ENCODE results near the gene GNE.
"Not testable (repeated sequence)": the region's sequence is repeated elsewhere in the genome, so short reads cannot be mapped to it uniquely, and the experiment has no call there.

Gene GNE

DNA sequence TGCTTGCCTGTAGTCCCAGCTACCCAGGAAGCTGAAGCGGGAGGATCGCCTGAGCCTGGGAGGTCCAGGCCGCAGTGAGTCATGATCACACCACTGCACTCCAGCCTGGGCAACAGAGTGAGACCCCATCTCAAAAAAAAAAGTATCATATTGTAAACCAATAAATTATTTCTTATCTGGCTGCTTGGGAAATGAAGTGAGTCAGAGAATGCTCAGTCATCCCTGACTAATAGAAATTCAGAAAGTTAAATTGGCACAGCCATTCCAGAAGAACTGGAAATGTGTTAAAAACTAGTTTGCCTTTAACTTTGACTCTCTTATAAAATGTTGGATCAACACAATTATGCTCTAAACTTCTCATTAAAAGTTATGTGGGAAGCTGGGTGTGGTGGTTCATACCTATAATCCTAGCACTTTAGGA lies 9.8 kb upstream of the GNE start:
- DNase-seq (ENCODE audit: low spot score) = no peak

DNA sequence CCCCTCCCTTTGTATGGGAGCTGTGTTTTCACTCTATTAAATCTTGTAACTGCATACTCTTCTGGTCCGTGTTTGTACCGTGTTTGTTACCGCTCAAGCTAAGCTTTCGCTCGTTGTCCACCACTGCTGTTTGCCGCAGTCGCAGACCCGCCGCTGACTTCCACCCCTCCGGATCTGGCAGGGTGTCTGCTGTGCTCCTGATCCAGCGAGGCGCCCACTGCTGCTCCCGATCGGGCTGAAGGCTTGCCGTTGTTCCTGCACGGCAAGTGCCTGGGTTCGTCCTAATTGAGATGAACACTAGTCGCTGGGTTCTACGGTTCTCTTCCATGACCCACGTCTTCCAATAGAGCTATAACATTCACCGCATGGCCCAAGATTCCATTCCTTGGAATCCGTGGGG lies 6.6 kb upstream of the GNE start:
- DNase-seq (ENCODE audit: low spot score) = no peak

DNA sequence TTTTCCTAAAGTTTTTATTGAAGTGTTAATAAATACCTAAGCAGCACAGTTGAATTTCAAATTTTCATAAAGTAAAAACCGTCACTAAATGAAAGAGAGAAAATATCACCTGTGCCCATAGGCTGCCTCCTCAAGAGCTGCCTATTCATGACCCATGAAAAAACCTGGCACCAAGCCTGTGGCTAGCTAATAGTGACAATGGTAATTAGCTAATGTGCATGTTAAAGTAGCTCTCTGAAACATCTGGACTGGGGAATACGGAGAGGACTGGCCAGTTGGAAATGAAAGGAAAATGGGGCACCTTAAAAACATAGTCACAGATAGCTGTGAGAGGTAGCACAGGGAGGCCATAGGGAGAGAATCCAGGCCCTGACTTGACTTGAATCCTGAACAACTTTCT lies 5.4 kb upstream of the GNE start:
- no peak for DNase-seq (ENCODE audit: low spot score)

- no peak for DNase-seq (ENCODE audit: low spot score)
Measured at GRCh38 chr9:36258996-36259533, 817 bp upstream of the GNE start.

DNA sequence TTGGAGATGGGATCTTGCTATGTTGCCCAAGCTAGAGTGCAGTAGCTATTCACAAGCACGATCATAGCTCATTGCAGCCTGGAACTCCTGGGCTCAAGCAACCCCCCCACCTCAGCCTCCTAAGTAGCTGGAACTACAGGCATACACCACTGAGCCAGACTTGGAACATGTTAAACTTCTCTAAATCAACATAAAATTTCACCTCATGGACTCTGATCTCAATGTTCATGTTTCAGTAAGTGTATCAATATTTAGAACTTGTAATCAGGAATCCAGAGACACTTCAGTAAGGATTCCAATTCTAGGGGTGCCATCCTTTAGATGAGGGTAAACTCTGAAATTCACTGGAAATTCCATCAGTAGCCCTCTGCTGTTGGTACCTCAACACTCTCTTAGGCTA lies 6.8 kb downstream of the GNE start:
- no peak for DNase-seq (ENCODE audit: low spot score)

DNA sequence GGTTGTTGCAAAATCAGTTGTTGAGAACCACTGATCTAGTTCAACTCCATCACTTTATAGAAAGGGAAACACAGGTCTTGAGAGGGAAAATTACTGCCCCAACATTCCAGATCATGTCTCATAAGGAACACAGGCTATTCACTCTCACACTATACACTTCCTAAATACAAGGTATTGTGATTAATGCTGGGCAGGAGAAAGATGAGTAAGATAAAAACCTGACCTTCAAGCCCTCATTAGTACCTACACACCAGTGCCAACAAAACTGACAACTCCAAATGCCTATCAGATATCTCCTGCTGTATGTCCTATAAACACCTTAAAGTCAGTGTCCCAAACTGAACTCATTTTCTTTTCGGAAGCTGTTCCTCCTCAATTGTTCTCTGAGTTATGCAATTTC lies 8.2 kb downstream of the GNE start:
- no peak for DNase-seq (ENCODE audit: low spot score)

DNA sequence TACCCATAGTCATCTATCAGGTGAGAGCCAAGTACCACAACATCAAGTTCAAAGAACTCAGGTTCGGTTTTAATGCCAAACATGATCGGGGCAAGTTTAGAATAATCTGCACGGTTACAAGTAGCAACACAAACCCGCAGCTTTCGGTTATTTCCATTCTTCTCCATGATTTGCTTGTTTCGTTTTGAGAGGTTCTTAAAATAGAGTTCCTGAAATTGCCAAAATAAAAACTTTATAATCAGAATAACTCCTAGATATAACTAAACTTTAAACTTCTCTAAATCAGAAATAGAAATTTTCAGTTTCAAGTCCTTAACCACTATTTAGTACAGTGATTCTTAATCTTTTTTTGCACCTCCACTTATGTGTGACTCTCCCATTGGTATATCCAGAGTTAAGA lies 9.1 kb downstream of the GNE start:
- no peak for DNase-seq (ENCODE audit: low spot score)

DNA sequence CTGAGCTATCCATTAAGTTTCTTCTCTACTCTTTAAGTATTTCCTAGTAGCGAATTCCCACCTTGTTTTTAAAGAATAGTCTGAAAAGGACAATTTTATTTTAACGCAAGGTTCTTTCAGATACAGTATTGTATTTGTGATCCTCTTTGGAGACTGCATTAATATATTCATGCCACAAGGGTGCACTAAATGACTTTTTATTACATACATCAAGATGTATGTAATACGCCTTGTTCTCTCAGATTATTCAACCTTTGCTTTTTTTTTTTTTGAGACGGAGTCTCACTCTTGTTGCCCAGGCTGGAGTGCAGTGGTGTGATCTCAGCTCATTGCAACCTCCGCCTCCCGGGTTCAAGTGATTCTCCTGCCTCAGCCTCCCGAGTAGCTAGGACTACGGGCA lies 10.2 kb downstream of the GNE start:
- DNase-seq (ENCODE audit: low spot score) = peak; percentile 62

DNA sequence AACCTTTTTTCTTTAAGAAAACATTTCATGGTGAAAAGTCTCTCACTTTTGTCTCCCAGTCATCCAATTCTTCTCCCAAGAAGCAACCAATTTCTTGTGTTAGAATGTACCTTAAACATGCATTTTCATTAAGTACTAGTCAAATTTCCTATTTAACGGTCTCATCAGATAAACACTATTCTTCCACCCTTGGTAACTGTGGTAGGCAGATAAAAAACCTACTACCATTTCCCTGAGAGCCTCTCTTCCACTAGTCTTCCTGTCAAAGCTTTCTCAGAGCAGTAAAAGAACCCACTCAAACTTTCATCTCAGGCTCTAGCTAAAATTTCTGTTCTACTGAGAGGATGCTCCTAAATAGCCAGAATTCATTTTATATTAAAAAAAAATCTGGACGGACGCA lies 10.9 kb downstream of the GNE start:
- no peak for DNase-seq (ENCODE audit: low spot score)

DNA sequence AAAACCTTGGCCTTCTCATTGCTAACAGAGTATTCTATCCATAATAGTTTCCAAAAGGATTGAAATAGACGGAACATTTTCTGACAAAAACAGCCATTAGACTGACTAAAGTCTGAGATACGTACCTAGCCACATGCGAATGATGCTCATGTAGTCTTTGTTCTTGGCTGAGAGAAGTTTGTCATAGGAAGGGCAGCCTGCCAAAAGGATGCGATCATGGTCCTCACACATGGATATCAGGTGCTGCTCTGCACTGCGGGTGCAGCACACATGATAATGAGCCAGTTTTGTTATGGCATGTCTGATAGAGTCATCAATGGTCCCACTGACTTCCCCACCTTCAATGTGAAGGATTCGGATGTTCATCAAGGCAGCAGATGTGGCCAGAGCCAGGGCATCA lies 12.3 kb downstream of the GNE start:
- no peak for DNase-seq (ENCODE audit: low spot score)

- not testable (repeated sequence) for DNase-seq (ENCODE audit: low spot score)
Measured at GRCh38 chr9:36239675-36240074, 18.6 kb downstream of the GNE start.

GRCh38 chr9:36239205-36239604 lies 19.0 kb downstream of the GNE start:
- not testable (repeated sequence) for DNase-seq (ENCODE audit: low spot score)

DNA sequence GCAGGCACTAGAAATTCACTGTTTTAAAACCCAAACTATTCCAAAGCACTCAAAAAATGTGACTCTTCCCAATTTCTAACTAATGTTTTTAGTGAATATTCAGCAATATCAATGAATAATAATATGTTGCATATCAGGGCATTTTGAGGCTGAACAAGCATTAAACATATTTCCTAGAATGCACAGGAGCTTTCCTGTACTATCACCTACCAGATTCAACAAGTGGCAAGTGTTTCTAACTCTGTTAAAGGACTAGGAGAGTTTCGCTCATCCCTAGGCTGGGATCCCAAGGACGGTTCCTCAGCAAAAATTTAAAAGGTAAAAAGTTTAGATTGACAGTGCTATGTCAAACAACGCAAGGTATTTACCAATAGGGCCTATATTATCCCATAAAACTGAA lies 21.0 kb downstream of the GNE start:
- no peak for DNase-seq (ENCODE audit: low spot score)

DNA sequence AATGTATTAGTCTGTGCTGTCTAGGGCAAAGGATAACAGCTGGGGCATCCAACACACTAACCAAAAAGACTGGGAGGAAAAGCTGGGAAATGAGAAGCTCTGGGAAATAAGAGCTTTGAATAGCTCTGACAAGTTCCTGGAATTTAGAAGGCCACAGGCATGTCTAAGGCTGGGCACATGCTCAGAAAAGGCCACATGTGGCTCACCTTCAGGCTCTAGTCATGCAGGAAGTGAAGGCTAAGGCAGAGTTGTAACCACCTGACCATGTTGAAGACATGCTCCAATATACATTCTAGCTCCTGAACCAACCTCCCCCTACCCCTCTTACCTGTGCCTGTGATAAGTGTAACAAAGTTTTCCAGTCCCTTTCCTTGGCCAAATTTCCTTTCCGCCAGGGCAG lies 35.8 kb downstream of the GNE start:
- DNase-seq (ENCODE audit: low spot score) = no peak

- no peak for DNase-seq (ENCODE audit: low spot score)
Measured at GRCh38 chr9:36221667-36222066, 36.6 kb downstream of the GNE start.

- DNase-seq (ENCODE audit: low spot score) = no peak
Measured at GRCh38 chr9:36218411-36218901, 39.8 kb downstream of the GNE start.

GRCh38 chr9:36218011-36218410 lies 40.2 kb downstream of the GNE start:
- DNase-seq (ENCODE audit: low spot score) = no peak

- no peak for DNase-seq (ENCODE audit: low spot score)
Measured at GRCh38 chr9:36217256-36217968, 40.8 kb downstream of the GNE start.

DNA sequence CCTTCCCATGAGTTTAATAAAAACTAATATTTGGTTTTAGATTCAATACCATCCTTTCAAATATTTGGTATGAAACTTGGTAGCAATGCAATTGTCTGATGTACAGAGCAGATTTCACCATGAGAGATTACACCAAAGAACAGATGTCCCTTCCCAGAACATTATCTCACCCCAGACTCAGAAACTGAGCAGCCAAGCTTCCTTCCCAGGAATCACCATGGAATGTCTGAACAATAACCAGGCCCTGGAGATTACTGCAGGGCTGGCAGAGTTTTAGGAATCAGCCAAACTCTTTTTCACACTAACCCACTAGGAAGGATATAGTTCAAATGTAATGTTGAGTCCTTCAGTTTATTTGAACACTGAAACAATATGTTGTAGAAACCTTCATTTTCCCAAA lies 43.7 kb downstream of the GNE start:
- DNase-seq (ENCODE audit: low spot score) = no peak

DNA sequence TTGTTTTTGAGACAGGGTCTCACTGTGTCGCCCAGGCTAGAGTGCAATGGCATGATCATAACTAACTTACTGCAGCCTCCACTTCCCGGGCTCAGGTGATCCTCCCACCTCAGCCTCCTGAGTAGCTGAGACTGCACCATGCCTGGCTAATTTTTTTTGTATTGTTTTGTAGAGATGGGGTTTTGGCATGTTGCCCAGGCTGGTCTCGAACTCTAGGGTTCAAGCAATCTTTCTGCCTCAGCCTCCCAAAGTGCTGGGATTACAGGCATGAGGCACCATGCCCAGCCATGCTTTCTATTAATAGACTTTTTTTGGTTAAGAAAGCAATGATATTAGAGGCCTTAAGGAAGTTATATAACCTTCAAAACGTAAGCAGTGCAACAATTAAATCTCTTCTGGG lies 44.3 kb downstream of the GNE start:
- no peak for DNase-seq (ENCODE audit: low spot score)

DNA sequence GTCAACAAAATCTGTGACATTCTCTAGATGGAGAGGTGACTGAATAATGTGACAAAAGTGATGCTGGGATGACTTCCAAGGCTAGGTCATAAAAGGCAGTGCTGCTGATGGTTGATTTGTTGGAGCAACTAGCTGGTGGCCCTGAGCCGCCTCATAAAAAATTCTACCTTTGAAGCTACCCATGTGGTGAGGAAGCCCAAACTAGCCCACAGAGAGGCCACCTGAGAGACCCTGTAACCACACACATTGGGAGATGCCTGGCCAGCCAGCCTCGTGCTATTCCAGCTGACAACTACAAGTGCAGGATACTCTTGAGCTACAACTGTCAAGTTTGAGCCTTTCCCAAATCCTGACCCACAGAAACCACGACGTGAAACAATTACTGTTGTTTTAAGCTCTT lies 44.9 kb downstream of the GNE start:
- no peak for DNase-seq (ENCODE audit: low spot score)

DNA sequence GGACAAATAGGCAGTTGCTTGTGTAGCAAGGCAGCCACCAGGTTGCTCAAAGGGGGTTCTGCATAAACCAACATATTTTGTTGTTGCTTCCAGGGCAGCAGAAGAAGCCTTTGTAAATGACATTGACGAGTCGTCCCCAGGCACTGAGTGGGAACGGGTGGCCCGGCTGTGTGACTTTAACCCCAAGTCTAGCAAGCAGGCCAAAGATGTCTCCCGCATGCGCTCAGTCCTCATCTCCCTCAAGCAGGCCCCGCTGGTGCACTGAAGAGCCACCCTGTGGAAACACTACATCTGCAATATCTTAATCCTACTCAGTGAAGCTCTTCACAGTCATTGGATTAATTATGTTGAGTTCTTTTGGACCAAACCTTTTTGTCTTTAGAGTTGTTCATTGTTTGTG lies 46.7 kb downstream of the GNE start:
- DNase-seq (ENCODE audit: low spot score) = no peak

DNA sequence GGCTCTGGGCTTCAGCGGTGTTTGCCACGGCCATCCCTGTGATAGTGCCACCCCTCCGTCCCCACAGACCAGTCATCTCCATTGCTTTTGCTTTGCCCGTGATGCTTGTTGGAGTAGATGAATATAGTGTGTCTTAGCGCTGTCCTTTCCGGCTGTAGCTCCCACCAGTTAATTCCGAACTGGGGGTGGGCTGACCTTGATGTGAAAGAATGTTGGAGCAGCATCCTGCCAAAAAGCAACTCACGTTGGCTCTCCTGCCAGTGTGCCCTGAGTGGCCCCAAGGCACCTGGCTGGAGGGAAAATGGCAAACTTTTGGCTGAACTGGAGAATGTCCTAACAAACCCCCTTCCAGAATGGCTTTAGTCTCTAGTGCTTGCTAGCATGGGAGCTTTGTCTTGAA lies 47.5 kb downstream of the GNE start:
- no peak for DNase-seq (ENCODE audit: low spot score)

Measured in globus pallidus (tissue), 1 donor.